Activated CD4-positive, alpha-beta T cell treated with anti-CD3 and anti-CD28 coated beads, Interleukin-2, Interleukin-4, amounts not matched to agents 100 ng/mL and 50 ng/mL, durations not matched to agents 16 hours and 8 hours (primary cell): ENCODE data around the gene CCDC71L.

Experiments
- DNase-seq: peaks from one replicate; pipeline ENCODE4 v3.0.0-alpha.2; 2020; ENCODE audit warnings: low spot score

CCDC71L gene

DNA sequence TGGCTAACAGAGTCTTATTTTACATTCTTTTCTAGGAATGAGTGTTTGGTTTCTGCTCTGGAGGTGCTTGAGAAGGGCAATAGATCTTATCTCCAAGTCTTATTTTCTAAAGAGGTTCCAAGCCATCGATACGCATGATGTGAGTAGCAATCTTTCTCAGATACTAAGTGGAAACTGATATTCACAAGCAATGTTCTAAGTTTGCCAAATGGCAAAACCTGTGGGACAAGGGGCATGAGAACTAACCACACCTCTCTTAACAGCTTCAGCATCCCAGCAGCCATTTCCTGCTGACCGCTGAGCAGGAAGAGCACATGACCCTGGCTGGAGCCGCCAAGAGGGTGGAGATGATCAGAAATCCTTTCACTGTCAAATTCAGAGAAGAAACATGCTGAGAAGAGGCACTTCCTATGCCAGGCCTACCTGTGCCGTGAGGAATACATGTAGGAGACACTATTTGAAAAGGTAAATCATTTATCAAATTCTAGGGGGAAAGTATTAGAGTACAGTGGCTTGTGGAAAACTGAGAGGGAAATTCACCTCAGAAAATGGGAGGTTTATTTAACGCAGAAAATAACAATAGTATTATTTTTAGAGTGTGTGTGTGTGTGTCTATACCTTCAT lies 35.2 kb downstream of the CCDC71L start:
- peak; percentile 6 for DNase-seq

GRCh38 chr7:106623853-106624252 lies 37.1 kb downstream of the CCDC71L start:
- no peak for DNase-seq

DNA sequence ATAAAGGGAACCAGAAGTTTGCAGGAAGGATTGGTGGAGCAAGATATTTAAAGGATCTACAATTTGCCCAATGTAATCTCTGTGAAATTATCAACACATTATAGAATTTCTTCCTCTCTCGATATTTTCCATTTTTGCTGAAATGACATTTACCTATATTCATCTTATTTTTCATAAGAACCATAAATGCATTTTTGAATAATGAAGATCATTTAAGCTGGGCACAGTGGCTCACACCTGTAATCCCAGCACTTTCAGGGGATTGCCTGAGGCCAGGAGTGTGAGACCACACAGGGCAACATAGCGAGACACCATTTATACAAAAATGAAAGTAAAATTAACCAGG lies 37.7 kb downstream of the CCDC71L start:
- no peak for DNase-seq

- DNase-seq, result no peak
Observed at GRCh38 chr7:106622654-106623314, 38.2 kb downstream of the CCDC71L start.

DNA sequence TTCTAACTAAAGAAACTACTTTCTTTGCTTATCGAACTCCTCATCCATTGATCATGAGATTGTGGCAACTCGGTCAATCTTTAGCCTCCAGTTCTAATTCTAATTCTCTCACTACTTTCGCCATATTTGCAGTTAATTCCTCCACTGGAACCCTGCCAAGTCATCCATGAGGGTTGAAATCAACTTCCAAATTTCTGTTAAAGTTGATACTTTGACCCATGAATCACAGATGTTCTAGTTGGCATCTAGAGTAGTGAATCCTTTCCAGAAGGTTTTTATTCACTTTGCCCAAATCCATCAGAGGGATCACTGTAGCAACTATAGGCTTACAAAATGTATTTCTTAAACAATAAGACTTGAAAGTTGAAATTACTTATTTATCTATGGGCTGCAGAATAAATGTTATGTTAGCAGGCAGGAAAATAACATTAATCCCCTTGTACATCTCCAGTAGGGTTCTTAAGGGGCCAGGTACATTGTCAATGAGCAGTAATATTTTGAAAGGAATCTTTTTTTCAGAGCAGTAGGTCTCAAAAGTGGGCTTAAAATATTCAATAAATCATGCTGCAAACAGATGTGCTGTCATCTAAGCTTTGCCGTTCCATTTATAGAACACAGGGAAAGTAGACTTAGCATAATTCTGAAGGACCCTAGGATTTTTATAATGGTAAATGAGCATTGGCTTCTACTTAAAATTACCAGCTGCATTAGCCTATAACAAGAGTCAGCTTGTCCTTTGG lies 39.4 kb downstream of the CCDC71L start:
- DNase-seq, result no peak

GRCh38 chr7:106620676-106621075 lies 40.3 kb downstream of the CCDC71L start:
- no peak for DNase-seq

GRCh38 chr7:106620034-106620433 lies 40.9 kb downstream of the CCDC71L start:
- DNase-seq, result no peak

DNA sequence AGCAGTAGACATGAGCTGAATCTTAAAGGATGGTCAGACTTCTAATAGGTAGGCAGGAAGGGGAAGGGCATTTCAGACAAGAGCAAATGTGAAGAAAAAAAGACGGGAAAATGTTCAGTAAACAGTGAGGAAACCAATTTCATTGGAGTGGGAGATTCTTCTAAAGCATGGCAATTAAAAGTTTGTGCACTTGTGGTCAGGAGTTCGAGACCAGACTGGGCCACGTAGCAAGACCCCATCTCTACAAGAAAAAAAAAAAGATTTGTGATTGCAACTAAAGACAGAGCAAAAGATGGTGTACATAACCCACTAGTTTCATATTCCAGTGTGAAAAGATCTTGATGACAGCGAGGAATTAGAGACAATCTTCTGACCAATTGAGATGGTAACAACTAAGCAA lies 41.7 kb downstream of the CCDC71L start:
- no peak for DNase-seq

- DNase-seq, result no peak
Observed at GRCh38 chr7:106618480-106618879, 42.5 kb downstream of the CCDC71L start.

DNA sequence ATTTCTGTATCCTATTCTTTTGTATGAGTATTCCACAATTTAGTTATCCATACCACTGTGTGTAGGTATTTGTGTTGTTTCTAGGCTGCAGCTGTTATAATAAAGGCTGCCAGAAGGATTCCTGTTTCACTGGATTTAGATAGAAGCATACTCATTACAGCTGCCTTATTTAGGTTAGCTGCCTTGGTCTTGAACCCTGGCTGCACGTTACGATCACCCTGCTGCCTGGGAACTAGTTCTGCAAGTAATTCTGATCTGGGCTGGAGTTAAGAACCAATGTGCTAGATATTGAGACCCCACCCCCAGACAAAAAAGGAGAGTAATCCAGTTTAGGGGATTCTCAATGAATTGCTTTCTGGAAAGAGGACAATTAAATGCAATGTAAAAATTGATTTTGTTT lies 43.1 kb downstream of the CCDC71L start:
- no peak for DNase-seq

GRCh38 chr7:106616708-106617051 lies 44.3 kb downstream of the CCDC71L start:
- no peak for DNase-seq

GRCh38 chr7:106615808-106616707 lies 44.9 kb downstream of the CCDC71L start:
- DNase-seq, result no peak

- DNase-seq, result no peak
Observed at GRCh38 chr7:106614751-106615150, 46.2 kb downstream of the CCDC71L start.

DNA sequence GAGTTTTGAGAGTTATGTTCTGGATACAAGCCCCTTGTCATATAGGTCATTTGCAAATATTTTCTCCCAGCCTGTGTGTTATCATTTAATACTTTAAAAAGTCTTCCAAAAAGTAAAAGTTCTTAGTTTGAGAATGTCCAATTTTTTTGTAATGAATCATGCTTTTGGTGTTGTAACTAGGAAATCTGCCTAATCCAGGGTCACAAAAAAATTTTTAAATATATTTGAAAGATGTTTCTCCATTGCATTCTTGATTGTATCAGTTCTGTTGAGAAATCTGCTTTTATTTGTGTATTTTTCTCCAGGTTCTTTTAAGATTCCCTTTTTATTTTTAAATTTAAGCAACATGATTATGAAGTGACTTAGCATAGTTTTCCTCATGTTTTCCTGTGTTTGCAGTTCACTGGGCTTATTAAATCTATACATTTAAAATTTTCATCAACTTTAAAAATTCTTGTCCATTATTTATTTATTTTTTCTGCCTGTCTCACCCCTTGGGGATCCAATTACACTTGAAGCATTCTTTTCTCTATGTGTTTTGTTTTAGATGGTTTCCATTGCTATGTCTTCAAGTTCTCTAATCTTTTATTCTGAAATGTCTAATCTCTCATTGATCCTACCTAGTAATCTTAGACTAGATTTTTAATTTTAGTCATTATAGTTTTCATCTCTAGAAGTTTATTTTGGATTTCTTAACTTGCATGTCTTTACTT lies 47.0 kb downstream of the CCDC71L start:
- no peak for DNase-seq

DNA sequence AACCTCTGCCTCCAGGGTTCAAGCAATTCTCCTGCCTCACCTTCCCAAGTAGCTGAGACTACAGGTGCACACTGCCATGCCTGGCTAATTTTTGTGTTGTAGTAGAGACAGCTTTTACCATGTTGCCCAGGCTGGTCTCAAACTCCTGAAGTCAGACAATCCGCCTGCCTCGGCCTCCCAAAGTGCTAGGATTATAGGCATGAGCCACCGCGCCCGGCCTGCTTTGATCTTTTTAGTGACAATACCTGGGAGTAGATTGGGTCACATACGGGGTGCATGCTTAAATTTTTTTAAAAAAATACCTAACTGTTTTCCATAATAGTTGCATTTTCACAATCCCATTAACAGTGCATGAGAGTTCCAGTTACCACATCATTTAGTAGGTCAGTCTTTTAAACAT lies 47.7 kb downstream of the CCDC71L start:
- DNase-seq, result no peak

DNA sequence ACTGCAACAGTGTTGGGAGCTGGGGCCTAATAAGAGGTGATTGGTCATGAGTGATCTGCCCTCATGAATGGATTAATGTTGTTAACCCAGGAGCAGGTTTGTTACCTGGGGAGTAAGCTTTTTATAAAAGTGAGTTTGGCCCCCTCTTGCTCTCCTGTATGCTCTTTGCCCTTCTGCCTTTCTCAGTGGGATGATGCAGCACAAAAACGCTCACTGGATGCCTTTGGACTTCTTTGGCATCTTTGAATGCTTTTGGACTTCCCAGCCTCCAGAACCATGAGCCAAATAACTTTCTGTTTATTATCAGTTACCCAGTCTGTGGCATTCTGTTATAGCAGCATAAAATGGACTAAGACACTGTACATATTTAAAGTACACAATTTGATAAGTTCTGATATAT lies 48.5 kb downstream of the CCDC71L start:
- no peak for DNase-seq

DNA sequence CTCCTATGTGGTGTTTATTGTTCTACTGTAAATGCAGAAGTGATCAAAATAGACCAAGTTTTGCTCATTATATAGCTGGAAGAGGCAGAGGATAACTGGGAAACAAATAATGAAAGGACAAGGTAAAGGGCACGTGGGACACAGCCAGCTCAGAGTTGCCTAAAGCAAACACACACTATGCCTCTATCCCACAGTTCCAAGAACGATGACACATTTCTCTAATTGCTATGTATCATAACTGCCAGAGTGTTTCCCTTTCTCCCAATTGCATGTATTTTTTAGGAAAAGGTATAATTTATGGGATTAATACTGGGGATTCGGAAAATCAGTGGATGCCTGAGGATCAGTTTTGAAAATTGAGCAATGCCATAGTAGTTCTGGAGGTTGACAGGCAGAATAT lies 49.0 kb downstream of the CCDC71L start:
- no peak for DNase-seq

DNA sequence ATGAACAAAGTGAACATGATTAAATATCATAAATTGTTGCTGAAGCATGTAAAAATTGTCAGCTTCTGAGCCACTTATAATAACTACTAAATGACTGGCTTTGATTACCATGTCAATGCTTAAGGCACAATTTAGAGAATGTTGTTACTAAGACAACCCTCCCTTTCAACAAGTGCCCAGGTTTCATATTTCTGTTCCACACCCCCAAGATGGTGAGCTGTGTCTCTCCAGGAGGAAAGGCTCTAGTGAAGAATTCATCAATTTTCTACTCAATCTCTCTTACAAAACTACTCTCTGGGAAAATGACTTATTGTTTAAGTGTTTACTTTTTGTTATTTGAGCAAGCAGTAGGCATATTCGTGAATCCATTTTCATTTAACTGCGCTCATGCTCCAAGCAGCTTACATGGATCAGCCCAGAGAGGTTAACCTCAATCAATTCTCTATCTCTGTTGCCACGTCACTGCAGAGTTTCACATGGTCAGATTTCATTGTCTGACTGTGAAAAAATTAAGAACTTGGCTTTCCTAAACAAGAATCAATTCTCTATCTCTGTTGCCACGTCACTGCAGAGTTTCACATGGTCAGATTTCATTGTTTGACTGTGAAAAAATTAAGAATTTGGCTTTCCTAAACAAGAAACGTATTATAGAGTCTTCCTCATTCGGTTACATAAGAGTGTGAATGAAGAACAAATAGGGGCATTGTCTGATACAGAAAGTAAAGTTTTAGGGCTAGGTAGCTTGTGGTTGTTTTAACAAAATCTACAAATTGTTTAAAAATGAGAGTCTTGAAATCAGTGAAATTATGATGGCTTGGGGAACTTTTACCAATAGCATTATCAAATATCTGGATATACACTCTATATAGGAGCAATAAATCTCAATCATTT lies 49.7 kb downstream of the CCDC71L start:
- no peak for DNase-seq

DNA sequence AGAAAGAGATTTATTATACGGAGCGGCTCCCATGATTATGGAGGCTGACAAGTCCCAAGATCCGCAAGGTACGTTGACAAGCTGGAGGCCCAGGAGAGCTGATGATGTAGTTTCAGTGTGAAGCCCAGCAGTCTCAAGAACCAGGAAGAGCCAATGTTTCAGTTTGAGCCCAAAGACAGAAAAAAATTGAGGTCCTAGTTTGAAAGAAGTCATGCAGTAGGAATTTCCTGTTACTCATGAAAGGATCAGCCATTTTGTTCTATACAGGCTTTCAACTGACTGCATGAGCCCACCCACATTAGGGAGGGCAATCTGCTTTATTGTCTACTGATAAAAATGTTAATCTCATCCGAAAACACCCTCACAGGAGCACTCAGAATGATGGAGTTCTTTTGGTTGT lies 51.5 kb downstream of the CCDC71L start:
- no peak for DNase-seq

- DNase-seq, result no peak
Observed at GRCh38 chr7:106608661-106609060, 52.3 kb downstream of the CCDC71L start.
